Cardiac muscle cell (in vitro differentiated cells and primary cell): ENCODE results near the gene TMEM178A. TPM values are rescaled to one million over a fixed set of nuclear protein-coding genes. Genes with fewer than 3 reads are reported as not detected.

Source experiments
- DNase-seq, 2 donors: peaks; one replicate each; pipeline versions ENCODE4 v3.0.0 to v3.0.0-alpha.2; 2010 to 2017; ENCODE audit warnings: low read depth in 1 of 2, low spot score in 1 of 2
- H3K27ac ChIP-seq: fragments of 200-600 bp; sonication (generic); 2 replicates; pipeline ENCODE4 v1.5.1; 2016
- H3K27me3 ChIP-seq: fragments of 200-600 bp; sonication (generic); 2 replicates; pipeline ENCODE4 v1.6.0; 2016; ENCODE audit warnings: control low read depth
- H3K36me3 ChIP-seq: fragments of 200-600 bp; sonication (generic); 2 replicates; pipeline ENCODE4 v1.5.1; 2016; ENCODE audit warnings: control low read depth
- H3K4me1 ChIP-seq: fragments of 200-600 bp; sonication (generic); 2 replicates; pipeline ENCODE4 v1.8.1; 2017; ENCODE audit warnings: low read depth, mild to moderate bottlenecking, mixed run types
- H3K4me3 ChIP-seq: fragments of 200-600 bp; sonication (generic); 2 replicates; pipeline ENCODE4 v1.5.1; 2016; ENCODE audit warnings: mild to moderate bottlenecking
- H3K9me3 ChIP-seq: fragments of 200-600 bp; sonication (generic); 2 replicates; pipeline ENCODE4 v1.5.1; 2017; ENCODE audit warnings: low read depth, mild to moderate bottlenecking, control low read depth
- CTCF ChIP-seq: IDR thresholded peaks from 2 replicates; pipeline ENCODE4 v1.5.1; 2012; ENCODE audit warnings: low read depth, mild to moderate bottlenecking, low read length
- polyA plus RNA-seq: library from polyadenylated mRNA; unstranded; fragments of >200 nt; fragmentation: Nextera tagmentation; extraction: Ambion mirVana; gene quantifications from 2 replicates; pipeline ENCODE4 v1.2.1, GENCODE V29; 2016
- total RNA-seq: library from RNA; depleted of rRNA; stranded (reverse); fragments of >200 nt; gene quantifications from 2 replicates; pipeline ENCODE4 v1.2.3, GENCODE V29; 2016

The TMEM178A gene
- total and polyA plus RNA-seq, 2 experiments from 2014 or later = 13.4 to 22.5 TPM

- Histone ChIP-seq H3K36me3 (no peaks in the 10 kb centered on the region), H3K27ac (no peak overlapping the region), H3K4me3 (no peak overlapping the region), H3K4me1 (peaks cover 8% of the 10 kb centered on the region), H3K27me3 (no peaks in the 10 kb centered on the region), H3K9me3 (no peaks in the 10 kb centered on the region)
- DNase-seq = peak; percentile 60 to 72
- peak; percentile 87 for TF ChIP-seq CTCF
Measured at GRCh38 chr2:39728941-39729351, 63.2 kb downstream of the TMEM178A start.

GRCh38 chr2:39730276-39730675 lies 64.6 kb downstream of the TMEM178A start:
- Histone ChIP-seq H3K27ac (no peak overlapping the region), H3K4me3 (no peak overlapping the region), H3K27me3 (no peaks in the 10 kb centered on the region), H3K9me3 (no peaks in the 10 kb centered on the region), H3K36me3 (no peaks in the 10 kb centered on the region), H3K4me1 (no peaks in the 10 kb centered on the region)
- DNase-seq = no peak
- no peak for TF ChIP-seq CTCF

GRCh38 chr2:39730685-39731302 lies 65.1 kb downstream of the TMEM178A start:
- peak; percentile 32 to 49 for DNase-seq
- Histone ChIP-seq H3K36me3 (no peaks in the 10 kb centered on the region), H3K4me1 (no peaks in the 10 kb centered on the region), H3K27ac (no peak overlapping the region), H3K4me3 (no peak overlapping the region), H3K27me3 (no peaks in the 10 kb centered on the region), H3K9me3 (no peaks in the 10 kb centered on the region)
- TF ChIP-seq CTCF = peak; percentile 70

GRCh38 chr2:39731546-39731945 lies 65.8 kb downstream of the TMEM178A start:
- no peak for DNase-seq
- H3K4me3 ChIP-seq = no peak overlapping the region
- H3K27me3 ChIP-seq = no peaks in the 10 kb centered on the region
- H3K27ac ChIP-seq = no peak overlapping the region
- no peaks in the 10 kb centered on the region for H3K9me3 ChIP-seq
- no peaks in the 10 kb centered on the region for H3K4me1 ChIP-seq
- peaks cover under 1% of the 10 kb centered on the region for H3K36me3 ChIP-seq
- no peak for TF ChIP-seq CTCF

- H3K36me3 ChIP-seq = peaks cover 2% of the 10 kb centered on the region
- H3K27me3 ChIP-seq = no peaks in the 10 kb centered on the region
- no peak for TF ChIP-seq CTCF
- H3K4me3 ChIP-seq = no peak overlapping the region
- H3K9me3 ChIP-seq = no peaks in the 10 kb centered on the region
- H3K4me1 ChIP-seq = no peaks in the 10 kb centered on the region
- peak in 1 of 2 donors; percentile 30 for DNase-seq
- H3K27ac ChIP-seq = no peak overlapping the region
Measured at GRCh38 chr2:39732482-39732881, 66.8 kb downstream of the TMEM178A start.
